Endothelial cell of umbilical vein (primary cell): ENCODE results near the gene C9orf153.

Experiments
- EZH2 ChIP-seq: IDR thresholded peaks from 2 replicates; pipeline ENCODE4 v1.6.1; 2012; ENCODE audit warnings: borderline replicate concordance, low read depth, mild to moderate bottlenecking, moderate library complexity, low read length, inconsistent platforms; ENCODE audit not compliant: severe bottlenecking
- JUN ChIP-seq: IDR thresholded peaks from 2 replicates; pipeline ENCODE4 v1.6.1; 2011; ENCODE audit warnings: borderline replicate concordance, low read depth; ENCODE audit not compliant: insufficient read length, insufficient read depth
- POLR2A ChIP-seq: IDR thresholded peaks from 2 replicates; pipeline ENCODE4 v1.6.1; 2012; ENCODE audit warnings: low read depth, mild to moderate bottlenecking, control low read depth, low read length
- POLR2AphosphoS5 ChIP-seq: IDR thresholded peaks from 2 replicates; pipeline ENCODE4 v1.6.1; 2012; ENCODE audit warnings: low read depth, mild to moderate bottlenecking, control low read depth, low read length, moderate library complexity; ENCODE audit not compliant: insufficient read depth
- TF ChIP-seq, protein P1 (sequence below), 2 donors: IDR thresholded peaks; 1 replicate in 1 of 2; 2 replicates in 1 of 2; pipeline ENCODE4 v1.5.1; 2011; ENCODE audit warnings: low read length in 2 of 2, mild to moderate bottlenecking in 2 of 2, moderate library complexity in 2 of 2, control low read depth in 1 of 2, inconsistent platforms in 1 of 2, low read depth in 1 of 2; ENCODE audit not compliant: insufficient read depth in 1 of 2; ENCODE audit errors: extremely low read depth in 1 of 2

- TF ChIP-seq POLR2A (no peak), JUN (no peak), EZH2 (no peak), POLR2AphosphoS5 (no peak)
- TF ChIP-seq, protein P1, sequence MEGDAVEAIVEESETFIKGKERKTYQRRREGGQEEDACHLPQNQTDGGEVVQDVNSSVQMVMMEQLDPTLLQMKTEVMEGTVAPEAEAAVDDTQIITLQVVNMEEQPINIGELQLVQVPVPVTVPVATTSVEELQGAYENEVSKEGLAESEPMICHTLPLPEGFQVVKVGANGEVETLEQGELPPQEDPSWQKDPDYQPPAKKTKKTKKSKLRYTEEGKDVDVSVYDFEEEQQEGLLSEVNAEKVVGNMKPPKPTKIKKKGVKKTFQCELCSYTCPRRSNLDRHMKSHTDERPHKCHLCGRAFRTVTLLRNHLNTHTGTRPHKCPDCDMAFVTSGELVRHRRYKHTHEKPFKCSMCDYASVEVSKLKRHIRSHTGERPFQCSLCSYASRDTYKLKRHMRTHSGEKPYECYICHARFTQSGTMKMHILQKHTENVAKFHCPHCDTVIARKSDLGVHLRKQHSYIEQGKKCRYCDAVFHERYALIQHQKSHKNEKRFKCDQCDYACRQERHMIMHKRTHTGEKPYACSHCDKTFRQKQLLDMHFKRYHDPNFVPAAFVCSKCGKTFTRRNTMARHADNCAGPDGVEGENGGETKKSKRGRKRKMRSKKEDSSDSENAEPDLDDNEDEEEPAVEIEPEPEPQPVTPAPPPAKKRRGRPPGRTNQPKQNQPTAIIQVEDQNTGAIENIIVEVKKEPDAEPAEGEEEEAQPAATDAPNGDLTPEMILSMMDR (IDR thresholded peaks at IDR 0.05; ENCODE audit: extremely low read depth in 1 of 2, insufficient read depth in 1 of 2, low read depth in 1 of 2, low read length in 2 of 2): no peak
Measured at GRCh38 chr9:86281593-86282076, 22.2 kb upstream of the C9orf153 start.
